GM12892 (cell line): ENCODE measurements around the gene C6orf132.

Experiments used
- DNase-seq: peaks from one replicate; pipeline ENCODE4 v3.0.0; 2011; ENCODE audit not compliant: insufficient read length
- FAIRE-seq: peaks from 2 replicates; lab custom pipeline; 2011; peaks lifted over from hg19 to GRCh38; lab: Jason Lieb, UNC
- POLR2A ChIP-seq: IDR thresholded peaks from 2 replicates; pipeline ENCODE4 v1.6.1; 2011; ENCODE audit warnings: low read depth, low read length, control low read depth
- POLR2AphosphoS5 ChIP-seq: IDR thresholded peaks from 2 replicates; pipeline ENCODE4 v1.6.1; 2011; ENCODE audit warnings: low read depth, low read length, control low read depth
- TAF1 ChIP-seq: IDR thresholded peaks from 2 replicates; pipeline ENCODE4 v1.6.1; 2011; ENCODE audit warnings: low read depth, mild to moderate bottlenecking, control low read depth, low read length, borderline replicate concordance

The C6orf132 gene

GRCh38 chr6:42138190-42138589, 4.2 kb downstream of the C6orf132 start:
- TF ChIP-seq POLR2AphosphoS5, result no peak
- TF ChIP-seq POLR2A, result no peak
- TF ChIP-seq TAF1, result no peak
- DNase-seq (no peak), FAIRE-seq (no peak)

GRCh38 chr6:42137194-42137753, 5.1 kb downstream of the C6orf132 start:
- TF ChIP-seq POLR2A (no peak), POLR2AphosphoS5 (no peak), TAF1 (no peak)
- FAIRE-seq (no peak), DNase-seq (no peak)

DNA sequence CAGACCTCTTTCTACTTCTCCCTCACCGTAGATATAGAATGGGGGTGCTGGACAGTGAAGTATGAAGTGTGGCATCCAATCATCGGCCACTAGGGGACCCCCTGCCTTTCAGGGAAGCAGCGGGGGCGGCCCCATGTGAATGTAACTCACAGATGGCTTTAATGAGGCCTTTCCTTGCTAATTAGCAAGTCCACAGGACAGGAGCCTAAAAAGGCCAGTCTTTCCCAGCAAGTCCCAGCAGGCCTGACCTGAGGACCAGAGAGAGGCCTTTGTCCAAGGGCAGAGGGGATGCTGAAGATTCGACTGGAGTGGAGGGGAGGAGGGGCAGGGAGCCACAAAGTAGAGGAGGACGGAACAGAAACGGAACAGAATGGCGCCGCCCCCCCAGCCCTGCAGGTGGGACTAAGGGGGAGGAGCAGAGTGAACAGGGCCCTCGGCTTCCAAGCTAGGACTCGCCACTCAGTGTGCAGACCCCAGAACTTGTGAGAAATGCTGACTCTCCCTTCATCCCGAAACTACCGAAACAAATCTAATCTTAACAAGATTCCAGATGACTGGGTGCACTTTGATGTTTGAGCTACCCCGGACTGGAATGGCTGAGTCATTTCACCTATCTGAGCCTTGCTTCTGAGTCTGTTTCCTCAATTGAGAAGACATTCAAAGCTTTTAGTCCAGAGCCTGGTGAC, 5.8 kb downstream of the C6orf132 start:
- DNase-seq (peak; percentile 59), FAIRE-seq (peak; percentile 9)
- no peak for TF ChIP-seq POLR2A
- TF ChIP-seq POLR2AphosphoS5, result no peak
- no peak for TF ChIP-seq TAF1

- DNase-seq (no peak), FAIRE-seq (no peak)
- no peak for TF ChIP-seq POLR2AphosphoS5
- no peak for TF ChIP-seq POLR2A
- no peak for TF ChIP-seq TAF1
These were observed 6.7 kb downstream of the C6orf132 start for GRCh38 chr6:42135722-42136121.

GRCh38 chr6:42135161-42135560, 7.3 kb downstream of the C6orf132 start:
- TF ChIP-seq POLR2AphosphoS5 (no peak), POLR2A (no peak), TAF1 (no peak)
- DNase-seq (no peak), FAIRE-seq (no peak)

DNA sequence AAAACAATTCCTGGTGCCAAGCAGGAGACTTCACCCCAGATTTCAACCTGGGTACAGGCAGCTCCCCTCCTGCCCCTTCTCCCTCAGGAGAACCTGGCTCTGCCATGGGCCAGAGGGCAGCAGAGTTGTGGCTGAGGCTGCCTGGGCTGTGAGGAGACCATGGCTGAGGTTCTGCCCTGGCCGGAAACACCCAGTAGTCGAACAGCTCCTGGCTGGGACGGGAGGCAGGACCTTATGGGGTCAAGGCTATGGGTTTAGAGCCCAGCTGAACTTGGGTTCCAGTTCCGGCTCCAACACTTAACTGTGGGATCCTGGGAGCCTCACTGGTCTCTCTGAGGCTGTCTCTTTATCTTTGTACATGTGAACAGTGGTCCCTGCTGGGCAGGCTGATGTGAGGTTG, 8.5 kb downstream of the C6orf132 start:
- DNase-seq, result no peak
- FAIRE-seq, result no peak
- TF ChIP-seq POLR2AphosphoS5 (no peak), POLR2A (no peak), TAF1 (no peak)

- FAIRE-seq (no peak), DNase-seq (no peak)
- TF ChIP-seq POLR2AphosphoS5 (no peak), POLR2A (no peak), TAF1 (no peak)
These were observed 10.9 kb downstream of the C6orf132 start for GRCh38 chr6:42131531-42131930.

DNA sequence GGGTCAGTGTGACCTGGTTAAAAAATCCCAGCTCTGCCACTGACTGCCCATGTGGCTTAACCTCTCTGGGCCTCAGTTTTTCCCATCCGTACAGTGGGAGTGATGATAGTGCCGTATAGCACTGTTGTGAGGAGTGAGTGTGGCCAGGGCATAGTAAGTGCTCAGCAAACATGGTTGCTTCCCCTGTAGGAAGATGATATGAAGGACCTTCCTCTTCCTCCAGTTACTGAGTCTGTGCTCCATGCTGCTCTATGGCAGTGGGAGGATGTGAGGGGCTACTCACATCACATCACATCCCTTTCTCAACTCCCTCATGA, 13.1 kb downstream of the C6orf132 start:
- DNase-seq (no peak), FAIRE-seq (no peak)
- TF ChIP-seq POLR2AphosphoS5 (no peak), TAF1 (no peak), POLR2A (no peak)

- DNase-seq (no peak), FAIRE-seq (no peak)
- TF ChIP-seq TAF1 (no peak), POLR2AphosphoS5 (no peak), POLR2A (no peak)
These were observed 13.7 kb downstream of the C6orf132 start for GRCh38 chr6:42128460-42129359.

DNA sequence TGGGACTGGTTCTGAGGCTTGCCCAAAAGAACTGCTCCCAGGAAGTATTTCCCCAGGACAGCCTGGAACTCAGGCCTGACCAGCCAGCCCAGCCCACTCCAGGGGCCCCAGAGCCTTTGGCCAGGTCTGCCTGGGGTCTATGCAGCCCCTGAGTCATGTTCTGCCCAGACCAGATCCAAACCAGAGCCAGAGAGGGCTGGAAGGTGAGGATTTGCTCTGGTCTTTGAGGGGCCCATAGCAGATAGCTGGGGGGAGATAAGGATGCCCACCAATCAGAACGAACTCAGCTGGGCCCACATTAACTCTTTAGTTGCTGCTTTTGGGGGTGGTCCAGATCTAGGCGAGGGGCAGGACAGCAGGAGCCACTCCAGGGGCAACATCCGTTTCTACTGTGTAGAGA, 16.8 kb downstream of the C6orf132 start:
- DNase-seq (no peak), FAIRE-seq (no peak)
- no peak for TF ChIP-seq TAF1
- TF ChIP-seq POLR2AphosphoS5, result no peak
- TF ChIP-seq POLR2A, result no peak

DNA sequence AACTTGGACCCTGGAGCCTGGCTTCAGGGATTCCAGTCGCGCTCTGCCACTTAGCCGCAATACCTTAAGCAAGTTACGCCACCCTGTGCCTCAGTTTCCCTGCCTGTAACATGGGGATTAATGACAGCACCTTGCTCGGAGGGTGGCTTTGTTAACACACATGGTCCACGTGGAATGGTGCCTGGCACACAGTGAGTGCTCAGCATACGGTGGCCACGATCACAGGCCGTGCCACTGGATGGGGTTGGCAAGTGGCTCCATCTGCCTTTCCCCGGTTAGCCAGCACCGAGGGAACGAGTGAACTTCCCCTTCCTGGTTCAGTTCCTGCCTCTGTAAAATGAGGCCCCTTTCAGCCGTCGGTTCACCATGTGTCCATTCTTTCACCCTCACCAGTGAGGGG, 17.2 kb downstream of the C6orf132 start:
- DNase-seq (no peak), FAIRE-seq (no peak)
- no peak for TF ChIP-seq POLR2AphosphoS5
- TF ChIP-seq TAF1, result no peak
- no peak for TF ChIP-seq POLR2A
